ENCODE measurements around the gene CHST8. TPM values are rescaled to one million over a fixed set of nuclear protein-coding genes. Genes with fewer than 3 reads are reported as not detected.
A peak's percentile ranks its signal among the peaks of the same experiment; 100 is the strongest.

Gene CHST8
- polyA plus RNA-seq, 1 of the 3 experiments (the other 2 are of a cell fraction) = 0.05 TPM

GRCh38 chr19:33700408-33701013, 78.8 kb downstream of the CHST8 start:
- Histone ChIP-seq H3K9me2 (no peaks in the 10 kb centered on the region), H3K27ac (ENCODE audit: low read depth in 2 of 2, low read length in 1 of 2) (no peak overlapping the region), H3K36me3 (replicated peaks in 1 of 2; ENCODE audit: control insufficient read depth in 1 of 2, insufficient read depth in 2 of 2, low read length in 1 of 2) (no peaks in the 10 kb centered on the region), H3K9me3 (no peaks in the 10 kb centered on the region), H3K9ac (no peak overlapping the region), H3F3A (replicated peaks; ENCODE audit: insufficient read depth) (no peaks in the 10 kb centered on the region), H3K79me2 (ENCODE audit: insufficient read depth) (no peaks in the 10 kb centered on the region), H3K27me3 (ENCODE audit: insufficient read depth) (no peaks in the 10 kb centered on the region), H4K20me1 (ENCODE audit: insufficient read depth) (no peaks in the 10 kb centered on the region), H3K4me2 (no peak overlapping the region), H3K4me1 (ENCODE audit: control insufficient read depth in 1 of 2, insufficient read depth in 2 of 2, low read depth in 1 of 2, low read length in 1 of 2) (peaks cover 0 to 37% of the 10 kb centered on the region in 2 experiments; a peak in 1 of 4 replicates), H3K4me3 (ENCODE audit: low read depth in 2 of 2, low read length in 1 of 2) (no peak overlapping the region), H2AFZ (ENCODE audit: low read depth) (no peak overlapping the region)
- WGBS (ENCODE audit: low lambda C conversion rate) = 24% methylated on average over 8 of the region's 8 CpGs
- DNase-seq = peak; percentile 23
- CTCF ChIA-PET = interaction anchor here (1.1 to 2.8 kb wide), 4 partner anchors 15 to 396 kb away, joined by 3 to 11 read pairs (median 4); no protein-coding TSS in a partner anchor
- TF ChIP-seq EP300 (IDR thresholded peaks at IDR 0.05; ENCODE audit: borderline replicate concordance in 1 of 2, low read depth in 1 of 2, low read length in 1 of 2) = no peak
- POLR2A ChIA-PET = no interaction called here

GRCh38 chr19:33701565-33701964, 79.8 kb downstream of the CHST8 start:
- no peaks in the 10 kb centered on the region for H3F3A ChIP-seq (replicated peaks; ENCODE audit: insufficient read depth)
- H3K79me2 ChIP-seq (ENCODE audit: insufficient read depth) = no peaks in the 10 kb centered on the region
- DNase-seq = peak; percentile 20
- H3K9ac ChIP-seq = no peak overlapping the region
- no peak overlapping the region for H2AFZ ChIP-seq (ENCODE audit: low read depth)
- no peaks in the 10 kb centered on the region for H3K36me3 ChIP-seq (replicated peaks in 1 of 2; ENCODE audit: control insufficient read depth in 1 of 2, insufficient read depth in 2 of 2, low read length in 1 of 2)
- H3K27ac ChIP-seq (ENCODE audit: low read depth in 2 of 2, low read length in 1 of 2) = no peak overlapping the region
- no peaks in the 10 kb centered on the region for H3K27me3 ChIP-seq (ENCODE audit: insufficient read depth)
- H3K9me2 ChIP-seq = no peaks in the 10 kb centered on the region
- H3K4me3 ChIP-seq (ENCODE audit: low read depth in 2 of 2, low read length in 1 of 2) = no peak overlapping the region
- peaks cover 0 to 40% of the 10 kb centered on the region in 2 experiments; a peak in 1 of 4 replicates for H3K4me1 ChIP-seq (ENCODE audit: control insufficient read depth in 1 of 2, insufficient read depth in 2 of 2, low read depth in 1 of 2, low read length in 1 of 2)
- no peak overlapping the region for H3K4me2 ChIP-seq
- WGBS (ENCODE audit: low lambda C conversion rate) = 36% methylated on average over 8 of the region's 8 CpGs
- no peaks in the 10 kb centered on the region for H4K20me1 ChIP-seq (ENCODE audit: insufficient read depth)
- ChIA-PET CTCF (interaction anchor here (0.9 to 1.4 kb wide), 2 partner anchors 22 to 270 kb away, joined by 3 read pairs; no protein-coding TSS in a partner anchor), POLR2A (no interaction called here)
- no peaks in the 10 kb centered on the region for H3K9me3 ChIP-seq
- TF ChIP-seq FOSL2 (IDR thresholded peaks at IDR 0.05; ENCODE audit: borderline replicate concordance, low read depth) = no peak
- no peak for TF ChIP-seq YY1 (IDR thresholded peaks at IDR 0.05; ENCODE audit: low read depth)
- TF ChIP-seq GATA2 (CRISPR knock-in tag; IDR thresholded peaks at IDR 0.05) = no peak
- no peak for TF ChIP-seq RCOR1 (IDR thresholded peaks at IDR 0.05; ENCODE audit: low read length)
- TF ChIP-seq SMC3 (IDR thresholded peaks at IDR 0.05; ENCODE audit: low read depth, low read length) = no peak
- no peak for TF ChIP-seq FOXM1 (IDR thresholded peaks at IDR 0.05; ENCODE audit: low read depth)
- no peak for TF ChIP-seq RAD21 (IDR thresholded peaks at IDR 0.05; ENCODE audit: low read length)
- TF ChIP-seq USF2 (IDR thresholded peaks at IDR 0.05; ENCODE audit: borderline replicate concordance, low read depth, low read length) = no peak
- no peak for TF ChIP-seq ZBTB33 (IDR thresholded peaks at IDR 0.05; ENCODE audit: borderline replicate concordance, low read depth)
- no peak for TF ChIP-seq CHD2 (IDR thresholded peaks at IDR 0.05; ENCODE audit: low read length, partially characterized antibody)
- no peak for TF ChIP-seq TCF12 (IDR thresholded peaks at IDR 0.05)

Data from SK-N-SH (cell line).